GM12891 (cell line): ENCODE measurements around the gene DDC.

ENCODE experiments used
- POLR2A ChIP-seq: IDR thresholded peaks from 2 replicates; pipeline ENCODE4 v1.6.1; 2011; ENCODE audit warnings: low read depth, low read length, control low read depth
- POLR2AphosphoS5 ChIP-seq: IDR thresholded peaks from 2 replicates; pipeline ENCODE4 v1.6.1; 2011; ENCODE audit warnings: low read depth, low read length, control low read depth
- TAF1 ChIP-seq: IDR thresholded peaks from 2 replicates; pipeline ENCODE4 v1.6.1; 2011; ENCODE audit warnings: low read depth, low read length, control low read depth

- TF ChIP-seq POLR2AphosphoS5 = no peak
- TF ChIP-seq POLR2A = no peak
- no peak for TF ChIP-seq TAF1
These were observed 31.3 kb downstream of the DDC start for GRCh38 chr7:50533866-50534265.
